Stimulated activated CD8-positive, alpha-beta memory T cell treated with anti-CD3 and anti-CD28 coated beads, Interleukin-2, amount 100 ng/mL, for 48 hours (primary cell): ENCODE data around the gene DIS3L2.
"Not testable (repeated sequence)": the region's sequence is repeated elsewhere in the genome, so short reads cannot be mapped to it uniquely, and the experiment has no call there.

Experiments
- DNase-seq, 2 donors: peaks; one replicate each; pipeline ENCODE4 v3.0.0-alpha.2; 2020; ENCODE audit warnings: low read depth in 2 of 2

DIS3L2 gene

GRCh38 chr2:232348936-232349335 is 387.4 kb downstream of the DIS3L2 start:
- DNase-seq = no peak

DNA sequence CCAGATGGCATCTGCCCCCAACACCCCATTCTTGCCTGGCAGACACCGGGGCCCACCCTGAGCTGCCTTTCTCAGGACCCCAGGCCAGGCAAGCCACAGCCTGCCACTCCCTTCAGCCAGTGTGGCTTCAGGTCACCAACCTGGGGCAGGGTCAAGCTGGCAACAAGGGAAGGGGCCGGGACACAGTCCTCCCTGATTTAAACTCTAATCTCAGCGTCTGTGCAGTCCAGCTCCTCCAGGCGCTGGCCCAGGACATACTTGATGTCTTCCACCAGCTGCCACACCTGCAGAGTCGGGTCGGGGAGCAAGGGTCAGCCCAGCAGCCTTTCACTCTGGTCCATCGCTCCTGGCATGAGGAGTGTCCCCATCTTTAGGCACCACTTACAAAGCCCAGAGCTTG is 388.0 kb downstream of the DIS3L2 start:
- DNase-seq = no peak

DNA sequence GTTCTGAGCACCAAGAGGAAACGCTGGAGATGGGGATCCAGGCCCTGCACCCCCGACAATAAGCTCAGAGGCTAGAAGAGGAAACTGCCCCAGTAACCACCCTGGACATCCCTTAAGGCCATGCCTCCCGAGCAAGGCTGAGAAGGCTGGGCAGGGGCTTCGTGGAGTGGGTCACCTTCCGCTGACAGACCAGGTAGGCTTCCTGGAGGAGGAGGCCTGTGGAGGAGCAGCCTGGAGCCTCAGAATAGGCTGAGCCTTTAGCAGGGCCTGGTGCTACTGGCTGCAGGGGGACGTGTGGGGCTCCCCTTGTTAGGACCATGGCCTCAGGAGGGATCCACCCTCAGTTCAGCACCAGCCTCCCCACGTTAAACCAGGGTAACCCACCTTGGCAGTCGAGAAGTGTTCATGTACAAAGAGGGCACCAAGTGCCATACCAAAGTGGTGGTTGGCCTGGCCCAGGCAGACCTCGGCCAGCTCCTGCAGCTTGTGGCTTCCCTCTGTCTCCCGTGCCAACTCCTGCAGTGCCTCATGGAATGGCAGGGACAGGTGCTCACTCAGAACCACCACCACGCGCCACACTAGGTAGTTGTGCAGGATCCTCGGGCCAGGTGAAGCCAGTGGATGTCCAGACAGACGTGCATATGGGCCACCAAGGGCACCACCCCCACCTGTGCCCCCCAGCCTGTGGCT is 388.6 kb downstream of the DIS3L2 start:
- no peak for DNase-seq

DNA sequence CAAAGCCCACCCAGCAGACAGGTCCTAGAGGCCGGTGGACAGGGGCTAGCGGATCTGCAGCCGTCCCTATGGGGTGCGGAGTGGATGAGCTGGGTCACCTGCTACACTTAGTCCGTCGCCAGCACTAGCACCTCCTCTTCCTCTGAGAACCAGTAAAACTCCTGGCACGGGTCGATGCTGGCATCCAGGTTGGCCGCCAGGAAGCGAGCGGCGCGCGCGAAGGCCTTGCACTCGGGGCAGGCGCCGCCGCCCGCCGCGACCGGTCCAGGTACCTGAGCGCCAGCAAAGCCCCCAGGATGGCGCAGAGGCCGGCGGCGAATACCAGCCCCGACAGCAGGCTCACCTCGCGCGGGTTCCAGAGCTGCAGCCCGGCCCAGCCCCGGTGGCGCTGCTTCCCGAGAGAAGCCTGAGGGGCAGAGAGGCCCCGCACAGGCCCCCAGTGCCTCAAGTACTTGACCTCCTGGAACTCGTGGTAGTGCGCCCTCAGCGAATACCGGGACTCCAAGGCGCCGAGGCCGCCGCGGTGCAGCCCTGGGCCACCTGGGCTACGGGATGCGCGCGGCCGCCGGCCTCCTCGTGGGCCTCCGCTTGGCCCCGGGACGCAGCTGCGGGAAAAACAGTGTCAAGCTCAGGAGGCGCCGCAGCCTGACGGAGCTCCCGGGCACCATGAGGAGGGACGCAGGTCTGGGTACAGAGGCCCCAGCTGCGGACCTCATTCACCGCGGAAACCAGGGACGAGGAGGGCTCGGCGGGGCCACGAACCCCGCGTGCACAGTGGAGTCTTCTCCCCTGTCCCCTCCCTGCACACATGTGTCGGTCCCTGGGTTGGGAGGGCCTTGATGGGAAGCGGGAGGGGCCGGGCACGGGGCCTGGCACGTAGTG is 389.5 kb downstream of the DIS3L2 start:
- DNase-seq = no peak

DNA sequence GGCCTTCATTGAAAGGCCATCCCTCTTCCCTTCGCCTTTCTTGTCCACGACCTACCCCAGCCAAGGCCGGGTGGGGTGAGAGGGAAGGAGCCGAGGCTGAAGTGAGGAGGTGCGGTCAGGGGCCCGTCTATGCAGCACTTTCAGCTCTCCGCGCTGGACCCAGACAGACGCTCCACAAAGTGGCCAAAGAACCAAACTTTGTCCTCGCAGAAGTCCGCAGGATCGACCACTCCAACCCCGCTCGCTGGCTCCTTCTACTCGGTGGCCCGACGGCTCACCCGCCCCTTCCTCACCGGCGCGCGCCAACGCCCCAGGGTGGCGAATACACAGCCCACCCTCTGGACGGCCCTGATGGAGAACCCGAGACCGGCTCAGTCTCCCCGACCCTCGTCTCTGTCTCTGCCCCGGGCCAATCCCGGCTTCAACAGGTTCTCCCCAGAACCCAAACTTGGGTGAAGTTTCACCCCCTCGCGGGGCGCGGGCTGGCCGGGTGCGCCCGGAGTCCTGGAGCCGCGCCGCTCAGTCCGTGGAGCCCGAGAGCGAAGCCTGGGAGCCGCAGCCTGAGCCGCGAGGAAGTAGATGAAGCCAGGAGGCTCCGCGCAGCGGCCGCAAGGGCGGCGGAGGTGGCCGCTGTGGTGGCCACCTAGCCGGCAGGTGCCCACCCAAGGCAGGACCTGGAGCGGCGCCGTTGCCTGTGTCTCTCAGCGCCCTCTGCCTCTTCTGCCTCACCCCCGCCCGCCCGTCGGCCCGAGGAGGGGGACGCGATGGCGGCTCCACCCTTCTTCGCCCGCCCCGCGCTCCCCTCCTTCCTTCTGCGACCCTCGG is 390.4 kb downstream of the DIS3L2 start:
- DNase-seq = no peak

GRCh38 chr2:232352511-232353091 is 391.1 kb downstream of the DIS3L2 start:
- DNase-seq = no peak

DNA sequence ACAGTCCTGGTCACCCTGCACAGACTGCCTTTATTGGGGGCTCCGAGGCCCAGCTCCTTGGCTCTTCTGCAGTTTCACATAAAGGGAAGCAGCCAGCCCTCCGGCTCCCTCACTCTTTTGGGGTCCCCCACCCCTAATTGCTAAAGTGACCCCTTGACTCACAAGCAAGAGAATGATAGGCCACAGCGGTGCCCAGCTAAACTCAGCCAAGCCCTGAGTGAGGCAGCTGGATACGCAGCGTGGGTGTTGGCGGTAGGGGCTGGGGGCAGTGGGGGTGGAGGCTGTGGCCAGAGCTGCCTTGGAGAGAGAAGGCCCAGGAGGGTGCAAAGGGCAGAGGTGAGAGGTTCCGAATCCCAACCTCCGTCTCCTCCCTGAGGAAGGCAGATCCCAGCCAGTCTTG is 391.6 kb downstream of the DIS3L2 start:
- DNase-seq = no peak

- DNase-seq = no peak
Observed at GRCh38 chr2:232353660-232354059, 392.1 kb downstream of the DIS3L2 start.

- DNase-seq = no peak
Observed at GRCh38 chr2:232354069-232354468, 392.6 kb downstream of the DIS3L2 start.

DNA sequence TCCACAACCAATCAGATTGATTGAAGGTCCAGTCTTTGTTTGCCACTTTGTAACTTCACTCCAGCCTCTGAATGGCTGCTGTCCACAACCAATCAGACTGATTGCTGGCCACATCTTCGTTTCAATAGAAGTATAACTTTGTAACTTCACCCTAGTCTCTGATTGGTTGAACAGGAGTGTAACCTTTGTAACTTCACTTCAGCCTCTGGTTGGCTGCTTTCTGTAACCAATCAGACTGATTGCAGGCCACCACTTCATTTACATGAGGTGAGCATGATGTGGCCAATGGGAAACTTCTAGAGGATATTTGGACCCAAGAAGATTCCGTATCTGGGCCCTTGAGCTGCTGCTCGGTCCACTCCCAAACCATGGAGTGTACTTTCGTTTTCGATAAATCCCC is 400.1 kb downstream of the DIS3L2 start:
- DNase-seq = no peak

DNA sequence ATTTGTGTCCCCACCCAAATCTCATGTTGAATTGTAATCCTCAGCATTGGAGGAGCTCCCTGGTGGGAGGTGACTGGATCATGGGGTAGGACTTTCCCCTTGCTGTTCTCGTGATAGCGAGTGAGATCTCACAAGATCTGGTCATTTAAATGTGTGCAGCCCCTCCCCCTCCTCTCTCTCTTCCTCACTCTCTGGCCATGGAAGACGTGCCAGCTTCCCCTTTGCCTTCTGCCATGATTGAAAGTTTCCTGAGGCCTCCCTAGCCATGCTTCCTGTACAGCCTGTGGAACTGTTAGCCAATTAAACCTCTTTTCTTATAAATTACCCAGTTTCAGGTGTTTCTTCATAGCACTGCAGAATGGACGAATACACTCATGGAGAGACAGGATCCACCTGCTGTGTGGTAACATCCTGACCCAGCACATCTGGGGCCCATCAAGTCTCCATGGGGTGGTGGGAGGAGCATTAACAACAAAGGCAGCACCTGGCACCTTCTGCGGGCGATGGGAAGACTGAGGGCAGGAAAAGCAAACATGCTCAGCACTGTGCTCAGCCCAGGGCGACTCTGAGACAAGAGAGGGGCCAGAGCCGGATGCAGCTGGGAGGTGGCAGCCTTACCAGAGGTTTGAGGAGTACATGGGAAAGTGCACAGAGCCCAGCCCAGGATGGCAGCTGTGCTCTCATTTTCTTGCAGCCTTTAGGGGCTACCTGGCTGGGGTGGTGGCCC is 400.8 kb downstream of the DIS3L2 start:
- no peak for DNase-seq

- DNase-seq = not testable (repeated sequence)
Observed at GRCh38 chr2:232363064-232363783, 401.7 kb downstream of the DIS3L2 start.

DNA sequence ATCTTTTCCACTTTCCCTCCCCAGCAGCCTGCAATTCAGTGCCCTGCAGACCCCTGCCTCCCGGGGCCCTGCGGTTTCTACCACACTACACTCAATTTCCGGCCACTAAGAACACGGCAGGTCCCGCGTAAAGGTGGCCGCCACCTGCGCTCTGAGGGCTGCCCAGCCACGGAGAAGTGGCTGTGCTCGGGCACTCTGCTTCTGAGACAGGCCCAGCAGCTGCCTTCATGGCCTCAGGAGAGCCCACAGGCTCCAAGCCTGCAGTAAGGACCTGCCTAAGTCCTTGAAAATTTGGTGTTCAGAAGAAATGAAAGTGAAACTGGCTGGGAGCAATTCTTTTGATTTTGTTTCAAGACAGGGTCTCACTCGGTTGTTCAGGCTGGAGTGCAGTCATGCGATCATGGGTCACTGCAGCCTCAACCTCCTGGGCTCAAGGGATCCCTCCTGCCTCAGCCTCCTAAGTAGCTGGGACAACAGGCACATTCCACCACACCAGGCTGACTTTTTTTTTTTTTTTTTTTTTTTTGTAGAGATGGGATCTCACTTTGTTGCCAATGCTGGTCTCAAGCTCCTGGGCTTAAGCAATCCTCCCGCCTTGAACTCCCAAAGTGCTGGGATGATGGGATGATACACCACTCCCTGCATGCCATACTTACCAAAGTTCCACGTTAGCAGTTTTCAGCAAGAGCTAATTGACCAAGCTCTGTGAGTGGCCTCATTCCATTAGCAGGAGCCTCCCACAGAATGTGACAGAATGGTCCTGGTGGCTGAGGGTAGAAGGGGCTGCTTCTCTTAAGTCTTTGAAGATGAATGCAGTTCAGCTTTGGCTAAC is 402.5 kb downstream of the DIS3L2 start:
- no peak for DNase-seq

GRCh38 chr2:232364806-232365594 is 403.5 kb downstream of the DIS3L2 start:
- DNase-seq = not testable (repeated sequence)

- DNase-seq = no peak
Observed at GRCh38 chr2:232365621-232366321, 404.3 kb downstream of the DIS3L2 start.

DNA sequence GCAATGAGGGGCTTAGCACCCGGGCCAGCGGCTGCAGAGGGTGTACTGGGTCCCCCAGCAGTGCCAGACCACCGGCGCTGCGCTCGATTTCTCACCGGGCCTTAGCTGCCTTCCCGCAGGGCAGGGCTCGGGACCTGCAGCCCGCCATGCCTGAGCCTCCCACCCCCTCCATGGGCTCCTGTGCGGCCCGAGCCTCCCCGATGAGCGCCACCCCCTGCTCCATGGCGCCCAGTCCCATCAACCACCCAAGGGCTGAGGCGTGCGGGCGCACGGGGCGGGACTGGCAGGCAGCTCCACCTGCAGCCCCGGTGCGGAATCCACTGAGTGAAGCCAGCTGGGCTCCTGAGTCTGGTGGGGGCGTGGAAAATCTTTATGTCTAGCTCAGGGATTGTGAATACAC is 404.9 kb downstream of the DIS3L2 start:
- not testable (repeated sequence) for DNase-seq

GRCh38 chr2:232367016-232367415 is 405.5 kb downstream of the DIS3L2 start:
- DNase-seq = no peak

DNA sequence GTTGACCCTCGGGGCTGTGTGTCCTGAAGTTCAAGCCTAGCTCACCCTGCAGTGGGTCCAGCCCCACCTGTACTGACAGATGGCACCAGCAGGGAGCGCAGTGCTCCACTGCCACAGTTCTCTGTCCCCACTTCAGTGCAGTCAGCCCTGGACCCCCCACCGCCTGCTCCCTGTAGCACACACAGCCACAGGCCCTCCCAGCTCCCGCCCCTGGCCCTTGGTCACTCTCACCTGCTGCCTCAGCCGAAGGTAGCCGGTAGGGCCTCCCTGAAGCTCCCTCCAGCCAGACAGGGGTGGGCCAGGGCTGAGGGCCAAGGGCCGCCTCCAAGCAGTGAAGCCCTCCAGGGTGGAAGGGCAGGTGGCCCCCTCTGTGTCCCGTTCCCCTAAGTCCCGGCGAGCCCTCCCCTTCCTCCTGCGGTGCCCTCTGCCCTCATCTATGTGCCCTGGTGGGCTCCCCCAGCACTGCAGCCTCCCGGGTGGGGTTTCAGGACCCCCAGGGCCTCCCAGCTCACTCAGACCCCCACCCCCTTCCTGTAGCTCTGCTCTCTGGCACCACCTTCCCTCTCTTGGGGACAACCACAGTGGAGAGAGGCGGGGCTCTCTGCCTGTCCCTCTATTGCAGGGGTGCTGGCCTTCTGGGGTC is 406.2 kb downstream of the DIS3L2 start:
- no peak for DNase-seq
